ENCODE data around the gene KIAA0408.
A peak's percentile ranks its signal among the peaks of the same experiment; 100 is the strongest.
"Not testable (repeated sequence)": the region's sequence is repeated elsewhere in the genome, so short reads cannot be mapped to it uniquely, and the experiment has no call there.

Gene KIAA0408

GRCh38 chr6:127464161-127464880 lies 5.1 kb upstream of the KIAA0408 start:
- no peak for DNase-seq (ENCODE audit: low read depth in 2 of 2, low spot score in 1 of 2)

GRCh38 chr6:127463056-127463455 lies 3.9 kb upstream of the KIAA0408 start:
- no peak for DNase-seq (ENCODE audit: low read depth in 2 of 2, low spot score in 1 of 2)

- no peak for DNase-seq (ENCODE audit: low read depth in 2 of 2, low spot score in 1 of 2)
Measured at GRCh38 chr6:127462376-127462775, 3.2 kb upstream of the KIAA0408 start.

- DNase-seq (ENCODE audit: low read depth in 2 of 2, low spot score in 1 of 2) = no peak
Measured at GRCh38 chr6:127460465-127460864, 1.3 kb upstream of the KIAA0408 start.

DNA sequence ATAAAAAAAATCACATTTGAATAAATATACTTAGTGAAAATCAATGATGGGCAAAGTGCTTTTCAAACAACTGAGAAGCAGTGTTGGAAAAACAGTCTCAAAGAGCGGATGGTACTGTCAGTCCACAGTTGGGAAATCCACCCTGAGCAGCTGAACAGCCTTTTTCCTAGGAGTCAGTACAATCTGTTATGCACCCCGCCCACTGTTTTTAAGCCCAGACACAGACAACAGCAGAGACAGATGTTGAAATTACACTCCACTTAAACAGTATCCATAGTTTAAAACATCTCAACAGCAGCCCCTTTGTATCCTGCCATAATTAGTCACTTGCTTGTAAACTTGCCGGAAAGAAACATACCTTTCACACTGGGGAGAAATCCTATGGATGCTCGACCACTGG lies 372 bp downstream of the KIAA0408 start:
- no peak for DNase-seq (ENCODE audit: low read depth in 2 of 2, low spot score in 1 of 2)

GRCh38 chr6:127458222-127458621 lies 967 bp downstream of the KIAA0408 start:
- no peak for DNase-seq (ENCODE audit: low read depth in 2 of 2, low spot score in 1 of 2)

- DNase-seq (ENCODE audit: low read depth in 2 of 2, low spot score in 1 of 2) = no peak
Measured at GRCh38 chr6:127457456-127458064, 1.6 kb downstream of the KIAA0408 start.

- DNase-seq (ENCODE audit: low read depth in 2 of 2, low spot score in 1 of 2) = no peak
Measured at GRCh38 chr6:127456465-127456864, 2.7 kb downstream of the KIAA0408 start.

GRCh38 chr6:127453845-127454619 lies 5.2 kb downstream of the KIAA0408 start:
- no peak for DNase-seq (ENCODE audit: low read depth in 2 of 2, low spot score in 1 of 2)

GRCh38 chr6:127452803-127453202 lies 6.4 kb downstream of the KIAA0408 start:
- no peak for DNase-seq (ENCODE audit: low read depth in 2 of 2, low spot score in 1 of 2)

- no peak for DNase-seq (ENCODE audit: low read depth in 2 of 2, low spot score in 1 of 2)
Measured at GRCh38 chr6:127451388-127451787, 7.8 kb downstream of the KIAA0408 start.

DNA sequence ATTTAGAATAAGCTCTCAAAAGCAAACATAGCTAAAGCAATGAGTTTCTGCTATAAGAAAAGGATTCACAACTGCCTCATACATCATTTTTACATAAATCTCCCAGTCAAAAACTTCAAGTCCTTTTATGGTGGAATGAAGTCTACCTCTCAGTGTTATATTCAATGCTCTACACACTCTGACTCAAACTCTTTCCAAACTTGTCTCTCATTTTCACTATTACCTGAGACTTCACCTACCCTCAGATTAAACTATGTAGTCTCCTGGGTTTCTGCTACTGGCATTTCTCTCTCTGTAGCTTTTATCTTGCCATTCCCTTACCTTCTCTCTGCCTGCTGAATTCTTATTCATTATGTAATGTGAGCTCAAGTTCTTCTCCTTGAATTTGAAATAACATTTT lies 11.4 kb downstream of the KIAA0408 start:
- no peak for DNase-seq (ENCODE audit: low read depth in 2 of 2, low spot score in 1 of 2)

GRCh38 chr6:127446356-127446755 lies 12.8 kb downstream of the KIAA0408 start:
- no peak for DNase-seq (ENCODE audit: low read depth in 2 of 2, low spot score in 1 of 2)

GRCh38 chr6:127441881-127442280 lies 17.3 kb downstream of the KIAA0408 start:
- DNase-seq (ENCODE audit: low read depth in 2 of 2, low spot score in 1 of 2) = no peak

- no peak for DNase-seq (ENCODE audit: low read depth in 2 of 2, low spot score in 1 of 2)
Measured at GRCh38 chr6:127439718-127440117, 19.5 kb downstream of the KIAA0408 start.

- DNase-seq (ENCODE audit: low read depth in 2 of 2, low spot score in 1 of 2) = no peak
Measured at GRCh38 chr6:127436578-127437110, 22.5 kb downstream of the KIAA0408 start.

DNA sequence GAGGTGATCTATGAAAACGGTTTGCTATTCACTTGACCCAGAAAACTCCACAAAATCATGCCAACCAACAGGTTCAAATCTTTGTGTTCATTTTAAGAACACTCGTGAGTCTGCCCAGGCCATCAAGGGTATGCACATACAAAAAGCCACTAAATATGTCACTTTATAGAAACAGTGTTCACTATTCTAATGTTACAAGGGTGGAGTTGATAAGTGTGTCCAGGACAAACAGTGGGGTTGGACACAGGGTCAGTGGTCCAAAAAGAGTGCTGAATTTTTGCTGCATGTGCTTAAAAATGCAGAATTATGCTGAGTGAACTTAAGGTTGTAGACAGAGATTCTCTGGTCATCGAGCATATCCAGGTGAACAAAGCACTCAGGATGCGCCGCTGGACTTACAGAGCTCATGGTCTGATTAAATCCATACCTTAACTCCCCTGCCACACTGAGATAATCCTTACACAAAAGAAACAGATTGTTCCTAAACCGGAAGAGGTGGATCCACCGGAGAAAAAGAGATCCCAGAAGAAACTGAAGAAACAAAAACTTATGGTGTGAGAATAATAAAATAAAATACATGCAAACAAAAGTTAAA lies 23.5 kb downstream of the KIAA0408 start:
- DNase-seq (ENCODE audit: low read depth in 2 of 2, low spot score in 1 of 2) = no peak

DNA sequence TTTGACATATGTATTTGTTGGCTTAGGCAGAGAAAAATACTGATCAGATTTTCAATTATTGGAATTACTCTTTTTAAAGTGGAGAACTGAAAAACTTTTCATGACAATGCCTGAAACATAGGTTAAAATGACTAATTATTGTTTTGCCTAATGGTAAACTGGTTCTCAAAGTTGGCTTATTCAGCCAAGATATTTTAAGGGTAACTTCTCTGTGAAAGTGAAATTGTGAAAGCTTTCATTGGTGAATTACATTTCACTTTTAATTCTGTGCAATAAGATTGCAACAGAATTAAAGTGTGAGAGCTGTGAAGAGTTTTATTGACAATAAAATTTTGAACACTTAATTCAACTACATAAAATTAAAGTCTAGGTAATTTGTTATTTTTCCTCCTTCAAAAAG lies 24.5 kb downstream of the KIAA0408 start:
- DNase-seq (ENCODE audit: low read depth in 2 of 2, low spot score in 1 of 2) = no peak

DNA sequence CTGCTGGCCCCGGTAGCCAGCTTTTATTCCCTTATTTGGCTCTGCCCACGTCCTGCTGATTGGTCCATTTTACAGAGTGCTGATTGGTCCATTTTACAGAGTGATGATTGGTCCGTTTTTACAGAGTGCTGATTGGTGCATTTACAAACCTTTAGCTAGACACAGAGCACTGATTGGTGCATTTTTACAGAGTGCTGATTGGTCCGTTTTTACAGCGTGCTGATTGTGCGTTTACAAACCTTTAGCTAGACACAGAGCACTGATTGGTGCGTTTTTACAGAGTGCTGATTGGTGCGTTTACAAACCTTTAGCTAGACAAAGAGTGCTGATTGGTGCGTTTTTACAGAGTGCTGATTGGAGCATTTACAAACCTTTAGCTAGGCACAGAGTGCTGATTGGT lies 30.6 kb downstream of the KIAA0408 start:
- DNase-seq (ENCODE audit: low read depth in 2 of 2, low spot score in 1 of 2) = not testable (repeated sequence)

GRCh38 chr6:127423921-127424320 lies 35.3 kb downstream of the KIAA0408 start:
- DNase-seq (ENCODE audit: low read depth in 2 of 2, low spot score in 1 of 2) = no peak

DNA sequence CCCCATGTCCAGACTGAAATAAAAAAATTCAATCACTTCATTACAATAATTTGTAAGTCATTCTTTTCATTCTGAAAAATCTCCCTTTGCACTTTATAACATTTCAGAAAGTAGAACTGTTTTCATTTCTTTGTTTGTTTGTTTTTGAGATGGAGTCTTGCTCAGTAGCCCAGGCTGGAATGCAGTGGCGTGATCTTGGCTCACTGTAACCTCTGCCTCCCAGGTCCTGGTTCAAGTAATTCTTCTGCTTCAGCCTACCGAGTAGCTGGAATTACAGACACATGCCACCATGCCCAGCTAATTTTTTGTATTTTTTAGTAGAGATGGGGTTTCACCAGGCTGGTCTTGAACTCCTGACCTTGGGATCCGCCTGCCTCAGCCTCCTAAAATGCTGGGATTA lies 38.0 kb downstream of the KIAA0408 start:
- DNase-seq (ENCODE audit: low read depth in 2 of 2, low spot score in 1 of 2) = not testable (repeated sequence)

- peak; percentile 9 to 52 for DNase-seq (ENCODE audit: low read depth in 2 of 2, low spot score in 1 of 2)
Measured at GRCh38 chr6:127420556-127420955, 38.6 kb downstream of the KIAA0408 start.
